Ovary (tissue), 9 donors: ENCODE results near the gene AIMP2. TPM values are rescaled to one million over a fixed set of nuclear protein-coding genes. Genes with fewer than 3 reads are reported as not detected.
A peak's percentile ranks its signal among the peaks of the same experiment; 100 is the strongest.

Experiments
- DNase-seq, 5 donors: peaks; one replicate each; pipeline ENCODE4 v3.0.0-alpha.2; 2019 to 2020
- H3K27ac ChIP-seq, 2 donors: fragments of 200-600 bp; one replicate each; pipeline versions ENCODE4 v1.5.1 to v1.8.0; 2019 to 2022
- H3K27me3 ChIP-seq: fragments of 200-600 bp; one replicate; pipeline ENCODE4 v1.8.0; 2022
- H3K36me3 ChIP-seq: fragments of 200-600 bp; sonication (generic); one replicate; pipeline ENCODE4 v1.5.1; 2019
- H3K4me1 ChIP-seq: one replicate; pipeline ENCODE4 v1.8.1; 2013; ENCODE audit warnings: mild to moderate bottlenecking, moderate library complexity; ENCODE audit not compliant: insufficient read depth
- H3K4me3 ChIP-seq: fragments of 200-600 bp; sonication (generic); one replicate; pipeline ENCODE4 v1.5.1; 2017
- H3K9me3 ChIP-seq, 2 donors: fragments of 200-600 bp in 1 of 2; sonication (generic) in 1 of 2; one replicate each; pipeline versions ENCODE4 v1.5.1 to v1.8.1; 2013 to 2019; ENCODE audit warnings: mild to moderate bottlenecking in 1 of 2, moderate library complexity in 1 of 2
- CTCF ChIP-seq, 3 donors: fragments of 450-650 bp in 2 of 3; fragments of 200-600 bp in 1 of 3; IDR thresholded peaks; one replicate each; pipeline versions ENCODE4 v1.5.1 to v1.8.0; 2016 to 2022; ENCODE audit warnings: antibody characterized with exemption in 3 of 3, mild to moderate bottlenecking in 1 of 3
- EP300 ChIP-seq: sonication (generic); formaldehyde crosslinking; IDR thresholded peaks from one replicate; pipeline ENCODE4 v1.6.1; 2017; ENCODE audit warnings: antibody characterized with exemption
- POLR2A ChIP-seq: fragments of 450-650 bp; IDR thresholded peaks from one replicate; pipeline ENCODE4 v1.6.1; 2017; ENCODE audit warnings: antibody characterized with exemption, mild to moderate bottlenecking, moderate library complexity
- WGBS, 3 donors: extraction: QIAGEN DNeasy Blood & Tissue Kit in 1 of 3; methylation state at CpG; one replicate each; pipeline versions ENCODE4 v1.1.5 to v1.1.7; 2013 to 2017; 5-methylcytosine and 5-hydroxymethylcytosine counted together
- intact Hi-C, 4 donors: fragments of 100-400 bp; cut with DNase I; formaldehyde crosslinking; loops; one replicate each; pipeline versions ENCODE4 v1.11.0 to v1.15.1; 2022 to 2023
- polyA plus RNA-seq, 2 donors: library from polyadenylated mRNA; stranded (reverse); fragments of 200-250 nt in 1 of 2; fragments of 350-450 nt in 1 of 2; fragmentation: Illumina TruSeq in 1 of 2; extraction: RNeasy Lipid Tissue Mini Kit (QIAGEN cat#74804) in 1 of 2; gene quantifications; one replicate each; pipeline ENCODE4 v1.2.3, GENCODE V29; 2013 to 2014
- total RNA-seq, 7 donors: library from RNA; depleted of rRNA in 2 of 7; stranded (reverse); fragments of >200 nt in 2 of 7; fragmentation: NEBNext Ultra II Directional in 3 of 7; extraction: Animal tissue kit (Norgen Biotek cat#: 25700) in 3 of 7; gene quantifications; one replicate each; pipeline versions ENCODE4 v1.1.0 to v1.2.4, GENCODE V29; 2016 to 2023
- donor health status: DM: no; HTN: no; CAD: no; lungs with moderate emphysema.
- donor health status: DM: no; HTN: no; CAD: no.
- donor health status: Bipolar disorder and iron deficiency.
- donor health status: DM: yes; HTN: yes; CAD: no.
- donor health status: DM: no; HTN: no; CAD: no.
- donor health status: DM: yes; HTN: yes; CAD: no.

Gene AIMP2
- total and polyA plus RNA-seq, 9 donors: 14.1 to 37.1 (median 17.8) TPM

- no peak for DNase-seq
- TF ChIP-seq EP300 (no peak), POLR2A (no peak), CTCF (IDR thresholded peaks at IDR 0.05) (no peak)
- no peak overlapping the region for H3K4me3 ChIP-seq
- no peaks in the 10 kb centered on the region for H3K27me3 ChIP-seq
- H3K27ac ChIP-seq: no peak overlapping the region
- H3K9me3 ChIP-seq: no peaks in the 10 kb centered on the region
- no peaks in the 10 kb centered on the region for H3K36me3 ChIP-seq
- H3K4me1 ChIP-seq: no peaks in the 10 kb centered on the region
- WGBS, 3 donors: 85 to 88% (median 88%) methylated on average over 3 of the region's 3 CpGs
- intact Hi-C loops: no loop called here
Observed at GRCh38 chr7:6022707-6023106, 13.6 kb downstream of the AIMP2 start.

DNA sequence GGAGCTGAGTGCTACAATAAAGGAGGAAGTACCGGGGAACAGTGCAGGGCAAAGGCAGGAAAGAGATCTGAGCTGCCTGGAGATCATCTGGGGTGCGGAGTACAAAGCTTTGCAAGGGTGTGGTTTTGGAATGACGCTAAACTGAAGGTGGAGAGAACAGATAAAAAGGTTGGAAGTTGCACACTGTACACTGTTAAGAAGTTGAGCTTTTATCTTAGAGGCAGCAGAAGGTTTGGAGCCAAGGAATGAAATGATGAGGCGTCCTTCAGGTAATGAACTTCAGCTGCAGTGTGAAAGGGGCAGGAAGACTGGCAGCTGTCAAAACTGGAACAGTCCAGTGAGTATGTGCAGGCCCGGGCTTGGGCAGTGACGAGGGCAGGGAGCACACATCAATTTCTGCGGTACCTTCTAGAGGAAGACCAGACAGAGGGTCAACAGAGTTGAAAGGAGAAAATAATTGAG lies 14.9 kb downstream of the AIMP2 start:
- no peak for TF ChIP-seq POLR2A
- no peak for TF ChIP-seq CTCF (IDR thresholded peaks at IDR 0.05)
- TF ChIP-seq EP300: no peak
- Histone ChIP-seq H3K27me3 (no peaks in the 10 kb centered on the region), H3K27ac (no peak overlapping the region), H3K4me1 (no peaks in the 10 kb centered on the region), H3K36me3 (no peaks in the 10 kb centered on the region), H3K9me3 (no peaks in the 10 kb centered on the region), H3K4me3 (no peak overlapping the region)
- 90 to 95% (median 92%) methylated on average over 7 of the region's 7 CpGs for WGBS, 3 donors
- intact Hi-C loops: no loop called here
- DNase-seq: no peak

- intact Hi-C loops: no loop called here
- 81 to 88% (median 84%) methylated on average over 22 of the region's 22 CpGs for WGBS, 3 donors
- Histone ChIP-seq H3K9me3 (no peaks in the 10 kb centered on the region), H3K4me3 (no peak overlapping the region), H3K27me3 (no peaks in the 10 kb centered on the region), H3K4me1 (no peaks in the 10 kb centered on the region), H3K36me3 (no peaks in the 10 kb centered on the region), H3K27ac (no peak overlapping the region)
- no peak for TF ChIP-seq CTCF (IDR thresholded peaks at IDR 0.05)
- TF ChIP-seq POLR2A: no peak
- no peak for TF ChIP-seq EP300
- peak in 2 of 5 donors; percentile 31 to 41 for DNase-seq
Observed at GRCh38 chr7:6026011-6026819, 17.1 kb downstream of the AIMP2 start.

DNA sequence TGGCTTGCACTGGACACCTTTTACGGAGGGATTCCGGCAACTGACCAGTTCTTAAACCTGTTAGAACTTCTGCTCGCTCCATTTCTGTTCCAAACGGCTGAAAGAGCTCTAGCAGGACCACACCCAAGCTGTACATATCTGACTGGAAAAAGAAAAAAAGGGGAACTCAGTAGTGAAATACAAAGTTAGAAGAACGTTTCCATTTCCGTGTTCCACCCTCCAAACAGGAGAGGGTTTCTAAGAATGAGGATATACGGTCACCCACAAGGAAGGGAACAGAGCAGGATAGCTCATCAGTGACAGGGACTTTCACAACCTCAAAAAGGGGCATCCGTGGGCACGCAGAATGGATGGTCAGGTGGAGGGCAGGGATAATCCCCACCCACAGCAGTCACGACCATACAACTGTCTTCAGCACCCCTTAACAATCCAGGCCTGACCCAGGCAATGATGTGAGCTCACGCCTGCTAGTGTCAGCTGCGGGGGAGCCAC lies 17.8 kb downstream of the AIMP2 start:
- no peaks in the 10 kb centered on the region for H3K9me3 ChIP-seq
- H3K27ac ChIP-seq: no peak overlapping the region
- intact Hi-C loops: no loop called here
- no peak for DNase-seq
- H3K4me3 ChIP-seq: no peak overlapping the region
- H3K36me3 ChIP-seq: no peaks in the 10 kb centered on the region
- no peaks in the 10 kb centered on the region for H3K4me1 ChIP-seq
- WGBS, 3 donors: 81 to 87% (median 83%) methylated on average over 12 of the region's 12 CpGs
- H3K27me3 ChIP-seq: no peaks in the 10 kb centered on the region
- no peak for TF ChIP-seq EP300
- no peak for TF ChIP-seq CTCF (IDR thresholded peaks at IDR 0.05)
- no peak for TF ChIP-seq POLR2A
